ENCODE data around the gene SDC1.

GRCh38 chr2:20220806-20221554 lies 4.0 kb downstream of the SDC1 start:
- TF ChIP-seq CTCF (conservative IDR thresholded peaks at IDR 0.05; ENCODE audit: low read length) (no peak), EZH2phosphoT487 (IDR thresholded peaks at IDR 0.05; ENCODE audit: borderline replicate concordance, low read depth, low read length) (no peak)
